Measurements from ENCODE around the gene GREB1L. TPM values are rescaled to one million over a fixed set of nuclear protein-coding genes. Genes with fewer than 3 reads are reported as not detected.

GREB1L gene
- total and polyA plus RNA-seq, 2 donors (not counting 1 experiment from before 2014, with no cell fraction given), result 0.33 to 0.41 TPM

DNA sequence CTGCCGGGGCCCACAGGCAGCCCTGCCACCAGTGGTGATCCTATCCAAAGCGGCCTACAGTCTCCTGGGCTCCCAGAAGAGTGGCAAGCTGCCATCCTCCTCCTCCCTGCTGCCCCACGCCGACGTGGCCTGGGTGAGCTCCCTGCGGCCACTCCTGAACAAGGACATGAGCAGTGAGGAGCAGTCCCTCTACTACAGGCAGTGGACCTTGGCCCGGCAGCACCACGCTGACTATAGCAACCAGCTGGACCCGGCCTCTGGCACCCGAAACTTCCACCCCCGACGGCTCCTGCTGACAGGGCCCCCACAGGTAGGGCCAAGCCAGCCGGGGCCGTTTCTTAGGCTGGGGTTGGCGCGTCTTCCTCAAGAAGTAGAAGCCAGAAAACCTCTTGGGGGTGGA is 258.0 kb downstream of the GREB1L start:
- no peaks in the 10 kb centered on the region for H3K79me2 ChIP-seq (ENCODE audit: control insufficient read depth, insufficient read depth, low read length)
- H3K4me2 ChIP-seq (ENCODE audit: extremely low read depth, insufficient read depth, low read length), result no peak overlapping the region
- H3K4me3 ChIP-seq (replicated peaks in 1 of 4; ENCODE audit: control extremely low read depth in 1 of 4, insufficient read depth in 1 of 4, low read depth in 3 of 4, low read length in 4 of 4), result no peak overlapping the region
- H3K27ac ChIP-seq (ENCODE audit: insufficient read depth, low read length), result no peak overlapping the region
- H3K9me3 ChIP-seq (ENCODE audit: control insufficient read depth, insufficient read depth, low read depth, low read length), result no peaks in the 10 kb centered on the region
- no peaks in the 10 kb centered on the region for H3K36me3 ChIP-seq (ENCODE audit: control insufficient read depth, insufficient read depth, low read length)
- no peak for DNase-seq (ENCODE audit: low read depth in 2 of 2)
- no peaks in the 10 kb centered on the region for H4K20me1 ChIP-seq (ENCODE audit: control insufficient read depth, extremely low read depth, insufficient read depth, low read length)
- H3K4me1 ChIP-seq (ENCODE audit: control insufficient read depth, extremely low read depth, insufficient read depth, low read length), result no peaks in the 10 kb centered on the region
- no peak for TF ChIP-seq EZH2 (IDR thresholded peaks at IDR 0.05; ENCODE audit: low read length, missing control alignments)
- TF ChIP-seq, protein P1, sequence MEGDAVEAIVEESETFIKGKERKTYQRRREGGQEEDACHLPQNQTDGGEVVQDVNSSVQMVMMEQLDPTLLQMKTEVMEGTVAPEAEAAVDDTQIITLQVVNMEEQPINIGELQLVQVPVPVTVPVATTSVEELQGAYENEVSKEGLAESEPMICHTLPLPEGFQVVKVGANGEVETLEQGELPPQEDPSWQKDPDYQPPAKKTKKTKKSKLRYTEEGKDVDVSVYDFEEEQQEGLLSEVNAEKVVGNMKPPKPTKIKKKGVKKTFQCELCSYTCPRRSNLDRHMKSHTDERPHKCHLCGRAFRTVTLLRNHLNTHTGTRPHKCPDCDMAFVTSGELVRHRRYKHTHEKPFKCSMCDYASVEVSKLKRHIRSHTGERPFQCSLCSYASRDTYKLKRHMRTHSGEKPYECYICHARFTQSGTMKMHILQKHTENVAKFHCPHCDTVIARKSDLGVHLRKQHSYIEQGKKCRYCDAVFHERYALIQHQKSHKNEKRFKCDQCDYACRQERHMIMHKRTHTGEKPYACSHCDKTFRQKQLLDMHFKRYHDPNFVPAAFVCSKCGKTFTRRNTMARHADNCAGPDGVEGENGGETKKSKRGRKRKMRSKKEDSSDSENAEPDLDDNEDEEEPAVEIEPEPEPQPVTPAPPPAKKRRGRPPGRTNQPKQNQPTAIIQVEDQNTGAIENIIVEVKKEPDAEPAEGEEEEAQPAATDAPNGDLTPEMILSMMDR (conservative IDR thresholded peaks at IDR 0.05 in 1 of 2, IDR thresholded peaks at IDR 0.05 in 1 of 2; ENCODE audit: low read depth in 1 of 2, low read length in 2 of 2), result no peak
- no peak overlapping the region for H2AFZ ChIP-seq (ENCODE audit: low read length)
- no peaks in the 10 kb centered on the region for H3K27me3 ChIP-seq (ENCODE audit: control insufficient read depth, insufficient read depth, low read length)
- H3K9ac ChIP-seq (ENCODE audit: insufficient read depth, low read length), result no peak overlapping the region

DNA sequence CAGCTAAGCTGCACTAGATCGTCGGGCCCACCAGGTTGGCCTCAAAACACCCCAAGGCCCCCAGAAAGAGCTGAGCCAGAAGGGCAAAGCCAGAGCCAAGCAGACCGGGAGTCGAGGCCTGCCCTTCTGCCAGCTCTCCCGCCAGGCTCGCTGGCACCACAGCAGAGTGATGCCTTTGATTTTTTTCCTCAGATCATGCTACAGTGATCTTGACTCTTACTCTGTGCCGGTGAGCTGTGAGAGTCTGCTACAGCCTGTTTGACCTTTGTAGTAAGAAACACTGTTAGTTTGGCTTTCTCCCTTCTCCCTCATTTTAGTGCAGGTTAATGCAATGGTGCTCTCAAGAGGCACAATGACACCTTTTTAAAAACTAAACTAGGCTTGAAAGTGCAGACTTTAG is 260.6 kb downstream of the GREB1L start:
- TF ChIP-seq, protein P1 (conservative IDR thresholded peaks at IDR 0.05 in 1 of 2, IDR thresholded peaks at IDR 0.05 in 1 of 2; ENCODE audit: low read depth in 1 of 2, low read length in 2 of 2), result no peak
- H3K27me3 ChIP-seq (ENCODE audit: control insufficient read depth, insufficient read depth, low read length), result no peaks in the 10 kb centered on the region
- DNase-seq (ENCODE audit: low read depth in 2 of 2), result no peak
- H3K4me2 ChIP-seq (ENCODE audit: extremely low read depth, insufficient read depth, low read length), result no peak overlapping the region
- no peak overlapping the region for H3K9ac ChIP-seq (ENCODE audit: insufficient read depth, low read length)
- no peaks in the 10 kb centered on the region for H4K20me1 ChIP-seq (ENCODE audit: control insufficient read depth, extremely low read depth, insufficient read depth, low read length)
- no peaks in the 10 kb centered on the region for H3K9me3 ChIP-seq (ENCODE audit: control insufficient read depth, insufficient read depth, low read depth, low read length)
- no peak overlapping the region for H3K27ac ChIP-seq (ENCODE audit: insufficient read depth, low read length)
- H3K4me3 ChIP-seq (replicated peaks in 1 of 4; ENCODE audit: control extremely low read depth in 1 of 4, insufficient read depth in 1 of 4, low read depth in 3 of 4, low read length in 4 of 4), result no peak overlapping the region
- no peaks in the 10 kb centered on the region for H3K36me3 ChIP-seq (ENCODE audit: control insufficient read depth, insufficient read depth, low read length)
- no peaks in the 10 kb centered on the region for H3K4me1 ChIP-seq (ENCODE audit: control insufficient read depth, extremely low read depth, insufficient read depth, low read length)
- H2AFZ ChIP-seq (ENCODE audit: low read length), result no peak overlapping the region
- H3K79me2 ChIP-seq (ENCODE audit: control insufficient read depth, insufficient read depth, low read length), result no peaks in the 10 kb centered on the region

DNA sequence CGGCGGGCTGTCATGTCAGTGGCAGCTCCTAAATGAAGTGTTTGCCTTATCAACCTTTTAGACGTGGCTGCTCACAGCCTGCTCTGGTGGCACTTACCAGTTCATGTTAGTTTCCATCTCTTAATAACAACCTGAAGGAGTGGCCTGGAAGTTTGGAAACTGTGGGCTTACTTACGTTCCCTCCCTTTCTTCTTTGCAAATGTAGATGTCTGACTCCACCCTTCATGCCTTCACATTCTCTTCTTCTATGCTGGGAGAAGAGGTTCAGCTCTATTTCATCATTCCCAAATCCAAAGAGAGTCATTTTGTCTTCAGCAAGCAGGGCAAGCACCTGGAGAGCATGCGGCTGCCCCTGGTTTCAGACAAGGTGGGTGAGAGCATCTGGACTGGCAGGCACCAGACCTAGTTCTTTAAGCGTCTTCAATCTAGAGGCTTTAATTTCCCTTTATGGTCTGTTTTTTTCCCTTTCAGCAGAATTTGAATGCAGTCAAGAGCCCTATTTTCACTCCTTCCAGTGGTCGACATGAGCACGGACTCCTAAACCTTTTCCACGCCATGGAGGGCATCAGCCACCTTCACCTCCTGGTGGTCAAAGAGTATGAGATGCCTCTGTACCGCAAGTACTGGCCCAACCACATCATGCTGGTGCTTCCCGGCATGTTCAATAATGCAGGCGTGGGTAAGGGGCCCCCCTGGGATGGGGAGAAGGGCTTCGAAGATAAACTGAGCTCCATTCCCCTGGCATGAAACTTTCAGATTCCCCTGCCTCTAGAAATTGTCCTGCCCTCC is 266.1 kb downstream of the GREB1L start:
- Histone ChIP-seq H2AFZ (ENCODE audit: low read length) (no peak overlapping the region), H3K36me3 (ENCODE audit: control insufficient read depth, insufficient read depth, low read length) (no peaks in the 10 kb centered on the region), H3K9ac (ENCODE audit: insufficient read depth, low read length) (no peak overlapping the region), H3K4me2 (ENCODE audit: extremely low read depth, insufficient read depth, low read length) (no peak overlapping the region), H3K9me3 (ENCODE audit: control insufficient read depth, insufficient read depth, low read depth, low read length) (no peaks in the 10 kb centered on the region), H3K79me2 (ENCODE audit: control insufficient read depth, insufficient read depth, low read length) (no peaks in the 10 kb centered on the region), H4K20me1 (ENCODE audit: control insufficient read depth, extremely low read depth, insufficient read depth, low read length) (no peaks in the 10 kb centered on the region), H3K4me3 (replicated peaks in 1 of 4; ENCODE audit: control extremely low read depth in 1 of 4, insufficient read depth in 1 of 4, low read depth in 3 of 4, low read length in 4 of 4) (no peak overlapping the region), H3K27me3 (ENCODE audit: control insufficient read depth, insufficient read depth, low read length) (no peaks in the 10 kb centered on the region), H3K27ac (ENCODE audit: insufficient read depth, low read length) (no peak overlapping the region), H3K4me1 (ENCODE audit: control insufficient read depth, extremely low read depth, insufficient read depth, low read length) (no peaks in the 10 kb centered on the region)
- no peak for DNase-seq (ENCODE audit: low read depth in 2 of 2)
- TF ChIP-seq, protein P1 (conservative IDR thresholded peaks at IDR 0.05 in 1 of 2, IDR thresholded peaks at IDR 0.05 in 1 of 2; ENCODE audit: low read depth in 1 of 2, low read length in 2 of 2), result no peak
- TF ChIP-seq EZH2 (IDR thresholded peaks at IDR 0.05; ENCODE audit: low read length, missing control alignments), result no peak

Data from fibroblast of lung (primary cell).